ENCODE data around the gene METTL2B. TPM values are rescaled to one million over a fixed set of nuclear protein-coding genes. Genes with fewer than 3 reads are reported as not detected.

Gene METTL2B
- total and polyA plus RNA-seq, 2 of the 13 experiments (the other 11 are each of a cell fraction or from before 2014, with no cell fraction given), result 15.5 to 33.1 TPM

- TF ChIP-seq KIAA2018 (CRISPR knock-in tag; IDR thresholded peaks at IDR 0.05; ENCODE audit: borderline replicate concordance) (no peak), ESRRA (CRISPR knock-in tag; IDR thresholded peaks at IDR 0.05; ENCODE audit: low read depth) (no peak), CBX5 (CRISPR knock-in tag; IDR thresholded peaks at IDR 0.05; ENCODE audit: borderline replicate concordance) (no peak), HNRNPL (IDR thresholded peaks at IDR 0.05; ENCODE audit: low read depth, low read length) (no peak), ZNF235 (CRISPR knock-in tag; IDR thresholded peaks at IDR 0.05; ENCODE audit: borderline replicate concordance) (no peak), IRF2 (CRISPR knock-in tag; IDR thresholded peaks at IDR 0.05) (no peak; the same call in 1 of the 2 replicates), ZNF34 (CRISPR knock-in tag; IDR thresholded peaks at IDR 0.05; ENCODE audit: borderline replicate concordance) (no peak), KAT7 (CRISPR knock-in tag; IDR thresholded peaks at IDR 0.05; ENCODE audit: borderline replicate concordance) (no peak; the same call in 1 of the 2 replicates), HMGA1 (CRISPR knock-in tag; conservative IDR thresholded peaks at IDR 0.05) (no peak), PHF5A (CRISPR knock-in tag; IDR thresholded peaks at IDR 0.05; ENCODE audit: low read depth, unreplicated experiment) (no peak), SRF (IDR thresholded peaks at IDR 0.05; ENCODE audit: low read depth, low read length) (0 out of 2 replicates have a peak, but pooled peaks have one; percentile 15), ZNF788 (CRISPR knock-in tag; IDR thresholded peaks at IDR 0.05; ENCODE audit: borderline replicate concordance) (peak; percentile 67; the same call in 1 of the 2 replicates), NFE2L1 (CRISPR knock-in tag; IDR thresholded peaks at IDR 0.05; ENCODE audit: borderline replicate concordance) (peak; percentile 17; the same call in 1 of the 2 replicates), WIZ (CRISPR knock-in tag; IDR thresholded peaks at IDR 0.05) (peak; percentile 92), ZNF660 (CRISPR knock-in tag; IDR thresholded peaks at IDR 0.05; ENCODE audit: borderline replicate concordance, low read depth) (no peak)
- TF ChIP-seq, protein P1, sequence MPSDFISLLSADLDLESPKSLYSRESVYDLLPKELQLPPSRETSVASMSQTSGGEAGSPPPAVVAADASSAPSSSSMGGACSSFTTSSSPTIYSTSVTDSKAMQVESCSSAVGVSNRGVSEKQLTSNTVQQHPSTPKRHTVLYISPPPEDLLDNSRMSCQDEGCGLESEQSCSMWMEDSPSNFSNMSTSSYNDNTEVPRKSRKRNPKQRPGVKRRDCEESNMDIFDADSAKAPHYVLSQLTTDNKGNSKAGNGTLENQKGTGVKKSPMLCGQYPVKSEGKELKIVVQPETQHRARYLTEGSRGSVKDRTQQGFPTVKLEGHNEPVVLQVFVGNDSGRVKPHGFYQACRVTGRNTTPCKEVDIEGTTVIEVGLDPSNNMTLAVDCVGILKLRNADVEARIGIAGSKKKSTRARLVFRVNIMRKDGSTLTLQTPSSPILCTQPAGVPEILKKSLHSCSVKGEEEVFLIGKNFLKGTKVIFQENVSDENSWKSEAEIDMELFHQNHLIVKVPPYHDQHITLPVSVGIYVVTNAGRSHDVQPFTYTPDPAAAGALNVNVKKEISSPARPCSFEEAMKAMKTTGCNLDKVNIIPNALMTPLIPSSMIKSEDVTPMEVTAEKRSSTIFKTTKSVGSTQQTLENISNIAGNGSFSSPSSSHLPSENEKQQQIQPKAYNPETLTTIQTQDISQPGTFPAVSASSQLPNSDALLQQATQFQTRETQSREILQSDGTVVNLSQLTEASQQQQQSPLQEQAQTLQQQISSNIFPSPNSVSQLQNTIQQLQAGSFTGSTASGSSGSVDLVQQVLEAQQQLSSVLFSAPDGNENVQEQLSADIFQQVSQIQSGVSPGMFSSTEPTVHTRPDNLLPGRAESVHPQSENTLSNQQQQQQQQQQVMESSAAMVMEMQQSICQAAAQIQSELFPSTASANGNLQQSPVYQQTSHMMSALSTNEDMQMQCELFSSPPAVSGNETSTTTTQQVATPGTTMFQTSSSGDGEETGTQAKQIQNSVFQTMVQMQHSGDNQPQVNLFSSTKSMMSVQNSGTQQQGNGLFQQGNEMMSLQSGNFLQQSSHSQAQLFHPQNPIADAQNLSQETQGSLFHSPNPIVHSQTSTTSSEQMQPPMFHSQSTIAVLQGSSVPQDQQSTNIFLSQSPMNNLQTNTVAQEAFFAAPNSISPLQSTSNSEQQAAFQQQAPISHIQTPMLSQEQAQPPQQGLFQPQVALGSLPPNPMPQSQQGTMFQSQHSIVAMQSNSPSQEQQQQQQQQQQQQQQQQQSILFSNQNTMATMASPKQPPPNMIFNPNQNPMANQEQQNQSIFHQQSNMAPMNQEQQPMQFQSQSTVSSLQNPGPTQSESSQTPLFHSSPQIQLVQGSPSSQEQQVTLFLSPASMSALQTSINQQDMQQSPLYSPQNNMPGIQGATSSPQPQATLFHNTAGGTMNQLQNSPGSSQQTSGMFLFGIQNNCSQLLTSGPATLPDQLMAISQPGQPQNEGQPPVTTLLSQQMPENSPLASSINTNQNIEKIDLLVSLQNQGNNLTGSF (CRISPR knock-in tag; IDR thresholded peaks at IDR 0.05), result no peak
Measured at GRCh38 chr7:128455543-128456254, 20.8 kb upstream of the METTL2B start, which contains the start of gene HILPDA (continued).
